ENCODE measurements around the gene NUDT22. TPM values are rescaled to one million over a fixed set of nuclear protein-coding genes. Genes with fewer than 3 reads are reported as not detected.

NUDT22 gene
- total and polyA plus RNA-seq, 2 of the 8 experiments (the other 6 are each of a cell fraction or from before 2014, with no cell fraction given), result 43.4 to 69.0 TPM

- POLR2A ChIA-PET (ENCODE audit: partially characterized antibody), result interaction anchor here (0.8 to 12.4 kb wide), 21 partner anchors 10 to 1332 kb away, joined by 3 to 186 read pairs (median 4); partner anchors contain the start of genes FERMT3, FKBP2, NUDT22 and PLCB3
- Histone ChIP-seq H3K27me3 (replicated peaks in 1 of 4; ENCODE audit: control insufficient read depth in 3 of 4, extremely low read depth in 1 of 4, insufficient read depth in 3 of 4, low read length in 3 of 4) (no peaks in the 10 kb centered on the region), H3K4me3 (ENCODE audit: extremely low read depth in 1 of 4, insufficient read depth in 2 of 4, low read depth in 3 of 4, low read length in 4 of 4) (no peak overlapping the region), H3K36me3 (ENCODE audit: control insufficient read depth in 2 of 4, insufficient read depth in 4 of 4, low read length in 3 of 4) (peaks cover 0 to 10% (median 0%) of the 10 kb centered on the region in 4 experiments; a peak in 4 of 8 replicates), H3K4me2 (ENCODE audit: insufficient read depth in 1 of 2, low read depth in 2 of 2, low read length in 2 of 2) (no peak overlapping the region), H4K20me1 (replicated peaks in 1 of 2; ENCODE audit: control insufficient read depth in 1 of 2, insufficient read depth in 2 of 2, low read length in 2 of 2) (peaks cover 9 to 22% of the 10 kb centered on the region in 2 experiments), H3K79me1 (ENCODE audit: low read depth, low read length) (peaks cover 2% of the 10 kb centered on the region; the same call in 1 of the 2 replicates), H3K23ac (ENCODE audit: insufficient read length) (no peak overlapping the region), H3K18ac (ENCODE audit: extremely low read depth, low read length) (no peak overlapping the region), H3K4me1 (replicated peaks in 1 of 4; ENCODE audit: control insufficient read depth in 3 of 4, insufficient read depth in 4 of 4, low read length in 3 of 4) (peaks cover 0 to 6% (median 4%) of the 10 kb centered on the region in 4 experiments; a peak in 6 of 7 replicates), H2BK15ac (ENCODE audit: low read length) (no peak overlapping the region), H2AFZ (ENCODE audit: low read length) (no peak overlapping the region), H3K56ac (replicated peaks; ENCODE audit: insufficient read length, low read depth, low read length) (peak overlapping the region; percentile 63), H2BK120ac (replicated peaks; ENCODE audit: low read depth, low read length) (no peak overlapping the region), H4K91ac (replicated peaks; ENCODE audit: insufficient read length, low read length) (no peak overlapping the region), H2BK20ac (ENCODE audit: low read length) (no peak overlapping the region), H2BK5ac (ENCODE audit: low read depth, low read length) (no peak overlapping the region), H3K79me2 (ENCODE audit: control insufficient read depth in 1 of 2, insufficient read depth in 2 of 2, low read length in 2 of 2) (peaks cover 12 to 23% of the 10 kb centered on the region in 2 experiments), H2BK12ac (ENCODE audit: low read depth, low read length) (no peak overlapping the region), H3K14ac (ENCODE audit: insufficient read length) (no peak overlapping the region), H4K5ac (ENCODE audit: insufficient read length, low read depth, low read length) (no peak overlapping the region), H2AK5ac (ENCODE audit: low read depth, low read length) (no peak overlapping the region), H3K9ac (replicated peaks in 1 of 4; ENCODE audit: extremely low read depth in 1 of 4, low read depth in 3 of 4, low read length in 3 of 4) (peak overlapping the region in 2 of 4 experiments; percentile 61 to 89; a peak in 4 of 7 replicates), H3K23me2 (ENCODE audit: low read depth, low read length) (peaks cover 9% of the 10 kb centered on the region), H4K8ac (ENCODE audit: extremely low read depth, insufficient read depth, low read length) (no peak overlapping the region; the same call in 1 of the 2 replicates), H3K4ac (replicated peaks; ENCODE audit: insufficient read length, low read depth, low read length) (peak overlapping the region; percentile 44), H3K27ac (ENCODE audit: low read depth, low read length) (no peak overlapping the region; the same call in 1 of the 2 replicates), H3K9me3 (ENCODE audit: insufficient read depth in 2 of 2, low read depth in 1 of 2, low read length in 1 of 2) (no peaks in the 10 kb centered on the region)
- 11% methylated on average over 14 of the region's 48 CpGs; no CpG with 5 or more reads in 1 of the 2 experiments for WGBS, 2 experiments (ENCODE audit: extremely low coverage in 1 of 2, insufficient coverage in 1 of 2, insufficient read length in 1 of 2, insufficient replicate concordance in 2 of 2, low coverage in 1 of 2, low lambda C conversion rate in 2 of 2, missing lambda C conversion rate in 1 of 2)
- FAIRE-seq, result no peak
- TF ChIP-seq SAP30 (IDR thresholded peaks at IDR 0.05; ENCODE audit: insufficient read depth, insufficient replicate concordance, low read length) (peak; percentile 61), KDM1A (IDR thresholded peaks at IDR 0.05; ENCODE audit: borderline replicate concordance, low read length) (no peak)
- CTCF ChIA-PET (ENCODE audit: partially characterized antibody), result interaction anchor here (1.2 to 2.3 kb wide), 6 partner anchors 9 to 187 kb away, joined by 3 to 8 read pairs (median 6); partner anchors contain the start of gene PLCB3
- DNase-seq (ENCODE audit: low read depth in 1 of 2, low spot score in 2 of 2), result no peak
Observed at GRCh38 chr11:64186492-64187165, 39.4 kb upstream of the NUDT22 start.

Data from H1 (cell line).